Activated CD8-positive, alpha-beta memory T cell treated with anti-CD3 and anti-CD28 coated beads for 36 hours (primary cell): ENCODE data around the gene ZACN. TPM values are rescaled to one million over a fixed set of nuclear protein-coding genes. Genes with fewer than 3 reads are reported as not detected.

Experiments
- CTCF ChIA-PET: fragments of 350-600 bp; sonication (Branson Sonifier 250); formaldehyde crosslinking; loops from one replicate; lab custom pipeline; 2021; ENCODE audit warnings: antibody characterized with exemption; lab: Charles Lee
- POLR2A ChIA-PET: fragments of 350-600 bp; sonication (Branson Sonifier 250); formaldehyde crosslinking; loops from one replicate; lab custom pipeline; 2021; ENCODE audit warnings: antibody characterized with exemption; lab: Charles Lee
- total RNA-seq, 2 experiments: library from RNA; stranded (reverse); gene quantifications; one replicate each; pipeline ENCODE4 v1.2.3, GENCODE V29; 2021

ZACN gene
- total RNA-seq, 2 experiments from 2014 or later = 2.6 to 3.0 TPM

GRCh38 chr17:76050538-76051467 is 28.2 kb upstream of the ZACN start:
- ChIA-PET POLR2A (no interaction called here), CTCF (interaction anchor here (0.8 kb wide), 1 partner anchor 37 kb away, joined by 3 read pairs; no protein-coding TSS in a partner anchor)

- ChIA-PET POLR2A (no interaction called here), CTCF (interaction anchor here (0.6 to 0.8 kb wide), 2 partner anchors 38 to 191 kb away, joined by 3 read pairs; no protein-coding TSS in a partner anchor)
Measured at GRCh38 chr17:76051561-76051960, 27.4 kb upstream of the ZACN start.

GRCh38 chr17:76053246-76054111 is 25.5 kb upstream of the ZACN start:
- ChIA-PET POLR2A (no interaction called here), CTCF (interaction anchor here (0.7 to 1.5 kb wide), 6 partner anchors 24 to 250 kb away, joined by 3 to 5 read pairs (median 3); no protein-coding TSS in a partner anchor)

GRCh38 chr17:76054112-76054476 is 24.9 kb upstream of the ZACN start:
- ChIA-PET POLR2A (no interaction called here), CTCF (interaction anchor here (0.7 to 1.5 kb wide), 3 partner anchors 25 to 226 kb away, joined by 3 read pairs; no protein-coding TSS in a partner anchor)

GRCh38 chr17:76056882-76057281 is 22.1 kb upstream of the ZACN start:
- POLR2A ChIA-PET = interaction anchor here (1.6 kb wide), 1 partner anchor 10 kb away, joined by 3 read pairs; no protein-coding TSS in a partner anchor
- CTCF ChIA-PET = interaction anchor here (0.6 to 1.1 kb wide), 2 partner anchors 60 to 72 kb away, joined by 3 to 4 read pairs; no protein-coding TSS in a partner anchor

- CTCF ChIA-PET = interaction anchor here (0.6 to 1.3 kb wide), 2 partner anchors 44 to 103 kb away, joined by 3 read pairs; no protein-coding TSS in a partner anchor
Measured at GRCh38 chr17:76058264-76058663, 20.7 kb upstream of the ZACN start.

GRCh38 chr17:76063875-76064546 is 15.0 kb upstream of the ZACN start:
- ChIA-PET CTCF (interaction anchor here (0.6 to 2.2 kb wide), 6 partner anchors 36 to 139 kb away, joined by 3 to 8 read pairs (median 4); no protein-coding TSS in a partner anchor), POLR2A (interaction anchor here (1.5 kb wide), 1 partner anchor 8 kb away, joined by 6 read pairs; the partner anchor contains the start of gene SRP68)

More at GRCh38 chr17:76058264-76058663, 20.7 kb upstream of the ZACN start:
- POLR2A ChIA-PET = interaction anchor here (1.0 to 1.6 kb wide), 2 partner anchors 11 to 327 kb away, joined by 3 to 4 read pairs; partner anchors contain the start of gene SPHK1

- ChIA-PET CTCF (interaction anchor here (0.6 to 2.2 kb wide), 2 partner anchors 20 to 51 kb away, joined by 6 to 8 read pairs; no protein-coding TSS in a partner anchor), POLR2A (no interaction called here)
Measured at GRCh38 chr17:76065775-76066174, 13.2 kb upstream of the ZACN start.

- ChIA-PET POLR2A (interaction anchor here (0.7 to 1.8 kb wide), 12 partner anchors 8 to 537 kb away, joined by 3 to 6 read pairs (median 4); partner anchors contain the start of gene PRPSAP1), CTCF (interaction anchor here (0.5 to 1.9 kb wide), 6 partner anchors 20 to 171 kb away, joined by 3 to 6 read pairs (median 3); no protein-coding TSS in a partner anchor)
Measured at GRCh38 chr17:76071531-76072147, 7.3 kb upstream of the ZACN start.

GRCh38 chr17:76072148-76072858 is 6.7 kb upstream of the ZACN start, which contains the start of gene SRP68:
SRP68 (minus strand) TSS chr17:76072517; CDS start chr17:76072491, 26 bp downstream.
- ChIA-PET CTCF (interaction anchor here (0.5 to 1.9 kb wide), 3 partner anchors 58 to 172 kb away, joined by 3 to 6 read pairs (median 3); no protein-coding TSS in a partner anchor), POLR2A (interaction anchor here (0.6 to 1.8 kb wide), 9 partner anchors 9 to 537 kb away, joined by 3 to 6 read pairs (median 4); partner anchors contain the start of gene PRPSAP1)

GRCh38 chr17:76074390-76075363 is 4.3 kb upstream of the ZACN start, which contains the start of gene GALR2:
GALR2 (plus strand) TSS chr17:76074781; CDS start chr17:76074884, 103 bp downstream.
- ChIA-PET POLR2A (no interaction called here), CTCF (interaction anchor here (0.8 to 1.6 kb wide), 2 partner anchors 136 to 215 kb away, joined by 3 read pairs; no protein-coding TSS in a partner anchor)

- ChIA-PET CTCF (interaction anchor here (1.6 kb wide), 1 partner anchor 214 kb away, joined by 3 read pairs; no protein-coding TSS in a partner anchor), POLR2A (no interaction called here)
Measured at GRCh38 chr17:76075364-76076145, 3.4 kb upstream of the ZACN start.

GRCh38 chr17:76076146-76076764 is 2.7 kb upstream of the ZACN start:
- CTCF ChIA-PET = interaction anchor here (1.6 kb wide), 1 partner anchor 213 kb away, joined by 3 read pairs; no protein-coding TSS in a partner anchor
- POLR2A ChIA-PET = no interaction called here
